Mesenchymal stem cell (in vitro differentiated cells and primary cell): ENCODE measurements around the gene ARMH1.
A peak's percentile ranks its signal among the peaks of the same experiment; 100 is the strongest.

ENCODE experiments used
- DNase-seq: peaks from one replicate; pipeline ENCODE4 v3.0.0-alpha.2; 2013
- H2AFZ ChIP-seq: one replicate; pipeline ENCODE4 v1.6.1; 2013; ENCODE audit warnings: low read depth, mild to moderate bottlenecking, control low read depth, inconsistent platforms, low read length, moderate library complexity
- H2AK5ac ChIP-seq: 2 replicates; pipeline ENCODE4 v1.6.1; 2013; ENCODE audit warnings: low read length, moderate library complexity, mild to moderate bottlenecking, inconsistent platforms; ENCODE audit not compliant: severe bottlenecking
- H2BK120ac ChIP-seq: one replicate; pipeline ENCODE4 v1.6.1; 2013; ENCODE audit warnings: low read depth, mild to moderate bottlenecking, inconsistent platforms, low read length, moderate library complexity
- H2BK12ac ChIP-seq, 2 experiments: one replicate each; pipeline ENCODE4 v1.6.1; 2013; ENCODE audit warnings: inconsistent platforms in 2 of 2, low read length in 2 of 2, mild to moderate bottlenecking in 2 of 2, moderate library complexity in 2 of 2, control low read depth in 1 of 2
- H2BK15ac ChIP-seq: one replicate; pipeline ENCODE4 v1.6.1; 2013; ENCODE audit warnings: mild to moderate bottlenecking, low read depth, inconsistent platforms; ENCODE audit not compliant: poor library complexity, severe bottlenecking
- H2BK5ac ChIP-seq: 2 replicates; pipeline ENCODE4 v1.6.1; 2013; ENCODE audit warnings: low read depth, mild to moderate bottlenecking, low read length, control low read depth, inconsistent platforms; ENCODE audit not compliant: poor library complexity, severe bottlenecking
- H3K14ac ChIP-seq, 2 experiments: one replicate each; pipeline ENCODE4 v1.6.1; 2013; ENCODE audit warnings: inconsistent platforms in 2 of 2, low read length in 2 of 2, control low read depth in 1 of 2, mild to moderate bottlenecking in 1 of 2, moderate library complexity in 1 of 2
- H3K18ac ChIP-seq, 2 experiments: one replicate each; pipeline ENCODE4 v1.6.1; 2013; ENCODE audit warnings: inconsistent platforms in 2 of 2, low read length in 2 of 2, control low read depth in 1 of 2, low read depth in 1 of 2, mild to moderate bottlenecking in 1 of 2
- H3K23ac ChIP-seq, 2 experiments: one replicate each; pipeline ENCODE4 v1.6.1; 2013; ENCODE audit warnings: inconsistent platforms in 2 of 2, low read length in 2 of 2, mild to moderate bottlenecking in 2 of 2, moderate library complexity in 2 of 2, control low read depth in 1 of 2
- H3K27ac ChIP-seq: 2 replicates; pipeline ENCODE4 v1.5.1; 2013; ENCODE audit warnings: mild to moderate bottlenecking, moderate library complexity, low read length, control low read depth, inconsistent platforms; ENCODE audit not compliant: poor library complexity, severe bottlenecking
- H3K27me3 ChIP-seq, 2 experiments: 2 replicates each; pipeline versions ENCODE4 v1.6.1 to v1.7.0; 2013; ENCODE audit warnings: low read length in 2 of 2, mild to moderate bottlenecking in 2 of 2, moderate library complexity in 2 of 2, control low read depth in 1 of 2, inconsistent platforms in 1 of 2; ENCODE audit not compliant: control insufficient read depth in 1 of 2, insufficient read depth in 1 of 2
- H3K36me3 ChIP-seq, 2 experiments: 2 replicates each; pipeline versions ENCODE4 v1.6.1 to v1.7.0; 2013; ENCODE audit warnings: low read length in 2 of 2, control low read depth in 1 of 2, inconsistent platforms in 1 of 2, low read depth in 1 of 2, mild to moderate bottlenecking in 1 of 2; ENCODE audit not compliant: insufficient read depth in 2 of 2, control insufficient read depth in 1 of 2
- H3K4ac ChIP-seq, 2 experiments: one replicate each; pipeline ENCODE4 v1.6.1; 2013; ENCODE audit warnings: inconsistent platforms in 2 of 2, low read length in 2 of 2, mild to moderate bottlenecking in 2 of 2, moderate library complexity in 2 of 2, control low read depth in 1 of 2, low read depth in 1 of 2
- H3K4me1 ChIP-seq: 2 replicates; pipeline ENCODE4 v1.6.1; 2013; ENCODE audit warnings: low read depth, low read length, control low read depth; ENCODE audit not compliant: control insufficient read depth, insufficient read depth
- H3K4me2 ChIP-seq: 2 replicates; pipeline ENCODE4 v1.6.1; 2013; ENCODE audit warnings: low read length, mild to moderate bottlenecking, inconsistent platforms; ENCODE audit not compliant: poor library complexity, severe bottlenecking
- H3K4me3 ChIP-seq, 2 experiments: 2 replicates each; pipeline versions ENCODE4 v1.5.1 to v1.7.0; 2013; ENCODE audit warnings: low read length in 2 of 2, mild to moderate bottlenecking in 2 of 2, control low read depth in 1 of 2, low read depth in 1 of 2; ENCODE audit not compliant: insufficient read depth in 1 of 2
- H3K79me1 ChIP-seq: replicated peaks from 2 replicates; pipeline ENCODE4 v1.6.1; 2013; ENCODE audit warnings: mild to moderate bottlenecking, control low read depth, low read length, inconsistent platforms; ENCODE audit not compliant: poor library complexity, severe bottlenecking
- H3K9ac ChIP-seq: 2 replicates; pipeline ENCODE4 v1.7.0; 2013; ENCODE audit warnings: mild to moderate bottlenecking, low read length, moderate library complexity
- H3K9me3 ChIP-seq: 2 replicates; pipeline ENCODE4 v1.7.0; 2013; ENCODE audit warnings: mild to moderate bottlenecking, low read length; ENCODE audit not compliant: control insufficient read depth
- H4K8ac ChIP-seq: one replicate; pipeline ENCODE4 v1.6.1; 2013; ENCODE audit warnings: inconsistent platforms, mild to moderate bottlenecking, low read length, moderate library complexity
- H4K91ac ChIP-seq: one replicate; pipeline ENCODE4 v1.6.1; 2013; ENCODE audit warnings: mild to moderate bottlenecking, low read length, inconsistent platforms
- WGBS: methylation state at CpG from one replicate; pipeline ENCODE4 v1.1.7; 2013; ENCODE audit warnings: mixed read lengths; 5-methylcytosine and 5-hydroxymethylcytosine counted together

ARMH1 gene

GRCh38 chr1:44634606-44635189 is 39.8 kb upstream of the ARMH1 start:
- Histone ChIP-seq H2BK15ac (no peak overlapping the region), H3K14ac (no peak overlapping the region), H2BK120ac (no peak overlapping the region), H3K9me3 (no peaks in the 10 kb centered on the region), H3K9ac (no peak overlapping the region), H3K27ac (no peak overlapping the region), H2AK5ac (no peak overlapping the region), H3K23ac (no peak overlapping the region), H3K36me3 (peaks cover 51 to 67% of the 10 kb centered on the region in 2 experiments), H3K27me3 (no peaks in the 10 kb centered on the region), H3K18ac (no peak overlapping the region), H2BK12ac (no peak overlapping the region), H4K91ac (no peak overlapping the region), H3K79me1 (peaks cover 59% of the 10 kb centered on the region), H2AFZ (no peak overlapping the region), H3K4me3 (no peak overlapping the region), H4K8ac (no peak overlapping the region), H3K4me2 (no peak overlapping the region), H3K4me1 (peaks cover 6% of the 10 kb centered on the region), H3K4ac (no peak overlapping the region), H2BK5ac (no peak overlapping the region)
- WGBS = 99% methylated on average over 3 of the region's 3 CpGs
- no peak for DNase-seq

GRCh38 chr1:44635439-44635838 is 39.1 kb upstream of the ARMH1 start:
- no peak for DNase-seq
- H3K4me2 ChIP-seq = no peak overlapping the region
- no peak overlapping the region for H2BK12ac ChIP-seq
- H2AFZ ChIP-seq = no peak overlapping the region
- no peaks in the 10 kb centered on the region for H3K27me3 ChIP-seq
- no peak overlapping the region for H3K4ac ChIP-seq
- H3K79me1 ChIP-seq = peaks cover 63% of the 10 kb centered on the region
- no peak overlapping the region for H4K8ac ChIP-seq
- peaks cover 58 to 74% of the 10 kb centered on the region in 2 experiments for H3K36me3 ChIP-seq
- no peak overlapping the region for H4K91ac ChIP-seq
- H3K18ac ChIP-seq = no peak overlapping the region
- H3K4me3 ChIP-seq = no peak overlapping the region
- H3K23ac ChIP-seq = no peak overlapping the region
- no peak overlapping the region for H3K14ac ChIP-seq
- H3K9me3 ChIP-seq = no peaks in the 10 kb centered on the region
- 99% methylated on average over 9 of the region's 9 CpGs for WGBS
- no peak overlapping the region for H3K27ac ChIP-seq
- H2AK5ac ChIP-seq = no peak overlapping the region
- no peak overlapping the region for H2BK5ac ChIP-seq
- no peak overlapping the region for H3K9ac ChIP-seq
- no peak overlapping the region for H2BK120ac ChIP-seq
- H3K4me1 ChIP-seq = peaks cover 6% of the 10 kb centered on the region
- no peak overlapping the region for H2BK15ac ChIP-seq

GRCh38 chr1:44636083-44636687 is 38.3 kb upstream of the ARMH1 start:
- no peak overlapping the region for H3K23ac ChIP-seq
- DNase-seq = no peak
- 95% methylated on average over 14 of the region's 14 CpGs for WGBS
- H2BK15ac ChIP-seq = no peak overlapping the region
- H3K4me3 ChIP-seq = no peak overlapping the region
- H3K27me3 ChIP-seq = no peaks in the 10 kb centered on the region
- H3K79me1 ChIP-seq = peaks cover 68% of the 10 kb centered on the region
- no peak overlapping the region for H4K91ac ChIP-seq
- H2BK12ac ChIP-seq = no peak overlapping the region
- no peak overlapping the region for H2AK5ac ChIP-seq
- H3K9me3 ChIP-seq = no peaks in the 10 kb centered on the region
- peaks cover 63 to 81% of the 10 kb centered on the region in 2 experiments for H3K36me3 ChIP-seq
- H2BK5ac ChIP-seq = no peak overlapping the region
- no peak overlapping the region for H3K18ac ChIP-seq
- no peak overlapping the region for H3K14ac ChIP-seq
- no peak overlapping the region for H3K4me2 ChIP-seq
- H3K4ac ChIP-seq = no peak overlapping the region
- peak overlapping the region; percentile 11 for H3K9ac ChIP-seq
- H2BK120ac ChIP-seq = no peak overlapping the region
- H3K27ac ChIP-seq = no peak overlapping the region
- H2AFZ ChIP-seq = no peak overlapping the region
- H4K8ac ChIP-seq = no peak overlapping the region
- H3K4me1 ChIP-seq = peaks cover 6% of the 10 kb centered on the region

GRCh38 chr1:44636688-44637598 is 37.6 kb upstream of the ARMH1 start:
- H3K4me2 ChIP-seq = no peak overlapping the region
- H4K91ac ChIP-seq = no peak overlapping the region
- H3K4me1 ChIP-seq = peaks cover 3% of the 10 kb centered on the region
- H3K27ac ChIP-seq = no peak overlapping the region
- no peak overlapping the region for H4K8ac ChIP-seq
- no peak overlapping the region for H3K4ac ChIP-seq
- peaks cover 71 to 87% of the 10 kb centered on the region in 2 experiments for H3K36me3 ChIP-seq
- WGBS = 93% methylated on average over 13 of the region's 13 CpGs
- no peak overlapping the region for H2BK5ac ChIP-seq
- H2AFZ ChIP-seq = no peak overlapping the region
- peak overlapping the region; percentile 27 for H3K9ac ChIP-seq
- H3K23ac ChIP-seq = no peak overlapping the region
- no peak overlapping the region for H3K18ac ChIP-seq
- H2BK120ac ChIP-seq = no peak overlapping the region
- H3K79me1 ChIP-seq = peaks cover 73% of the 10 kb centered on the region
- H2BK12ac ChIP-seq = no peak overlapping the region
- no peaks in the 10 kb centered on the region for H3K9me3 ChIP-seq
- no peak overlapping the region for H3K14ac ChIP-seq
- no peak for DNase-seq
- no peak overlapping the region for H3K4me3 ChIP-seq
- H3K27me3 ChIP-seq = no peaks in the 10 kb centered on the region
- no peak overlapping the region for H2BK15ac ChIP-seq
- no peak overlapping the region for H2AK5ac ChIP-seq
